HepG2 (cell line): ENCODE measurements around the gene NACC2. TPM values are rescaled to one million over a fixed set of nuclear protein-coding genes. Genes with fewer than 3 reads are reported as not detected.

ENCODE experiments used
- BCL3 ChIP-seq: sonication (generic); formaldehyde crosslinking; IDR thresholded peaks from 2 replicates; pipeline ENCODE4 v1.5.1; 2020; ENCODE audit warnings: mild to moderate bottlenecking, missing genetic modification reagents, moderate library complexity
- CBX2 ChIP-seq, 2 experiments: fragments of 200-600 bp in 1 of 2; sonication (generic); formaldehyde crosslinking in 1 of 2; IDR thresholded peaks; 2 replicates each; pipeline versions ENCODE4 v1.7.0 to v1.8.1; 2018 to 2022; ENCODE audit warnings: low read depth in 2 of 2, low read length in 1 of 2, mild to moderate bottlenecking in 1 of 2, missing genetic modification reagents in 1 of 2
- CEBPG ChIP-seq: IDR thresholded peaks from 2 replicates; pipeline ENCODE4 v1.6.1; 2016
- EED ChIP-seq: sonication (generic); formaldehyde crosslinking; IDR thresholded peaks from 2 replicates; pipeline ENCODE4 v1.5.0; 2020; ENCODE audit warnings: mild to moderate bottlenecking, missing genetic modification reagents
- ERF ChIP-seq: IDR thresholded peaks from 2 replicates; pipeline ENCODE4 v1.6.1; 2018; ENCODE audit warnings: missing biosample characterization, missing genetic modification reagents
- ETV6 ChIP-seq: sonication (generic); formaldehyde crosslinking; conservative IDR thresholded peaks from 2 replicates; pipeline ENCODE4 v1.4.0; 2020; ENCODE audit warnings: missing genetic modification reagents
- GZF1 ChIP-seq: sonication (generic); formaldehyde crosslinking; IDR thresholded peaks from 2 replicates; pipeline ENCODE4 v1.5.1; 2020; ENCODE audit warnings: mild to moderate bottlenecking, missing genetic modification reagents
- HNF4A ChIP-seq: sonication (generic); formaldehyde crosslinking; IDR thresholded peaks from 2 replicates; pipeline ENCODE4 v1.4.0; 2020; ENCODE audit warnings: missing genetic modification reagents
- HOXD1 ChIP-seq: sonication (generic); formaldehyde crosslinking; IDR thresholded peaks from 2 replicates; pipeline ENCODE4 v1.5.0; 2020; ENCODE audit warnings: missing genetic modification reagents
- MEIS2 ChIP-seq: sonication (generic); formaldehyde crosslinking; IDR thresholded peaks from 2 replicates; pipeline ENCODE4 v1.9.0; 2021; ENCODE audit warnings: mild to moderate bottlenecking, missing genetic modification reagents
- MTF1 ChIP-seq: sonication (generic); formaldehyde crosslinking; IDR thresholded peaks from 2 replicates; pipeline ENCODE4 v1.5.0; 2020; ENCODE audit warnings: missing genetic modification reagents
- NFKB2 ChIP-seq: sonication (generic); formaldehyde crosslinking; IDR thresholded peaks from 2 replicates; pipeline ENCODE4 v1.4.0; 2020; ENCODE audit warnings: missing genetic modification reagents, borderline replicate concordance
- NFRKB ChIP-seq: fragments of 450-650 bp; IDR thresholded peaks from 2 replicates; pipeline ENCODE4 v1.6.1; 2017
- NR2F1 ChIP-seq, 2 experiments: fragments of 450-650 bp in 1 of 2; formaldehyde crosslinking in 1 of 2; IDR thresholded peaks; 2 replicates each; pipeline versions ENCODE4 v1.5.0 to v1.6.1; 2016 to 2020; ENCODE audit warnings: mild to moderate bottlenecking in 1 of 2, missing compliant biosample characterization in 1 of 2, missing genetic modification reagents in 1 of 2, moderate library complexity in 1 of 2
- PHF21A ChIP-seq: sonication (generic); formaldehyde crosslinking; IDR thresholded peaks from 2 replicates; pipeline ENCODE4 v1.5.0; 2020; ENCODE audit warnings: mild to moderate bottlenecking, missing genetic modification reagents
- SP140L ChIP-seq: sonication (generic); formaldehyde crosslinking; IDR thresholded peaks from 2 replicates; pipeline ENCODE4 v1.4.0; 2020; ENCODE audit warnings: missing genetic modification reagents, borderline replicate concordance
- TBL1XR1 ChIP-seq: fragments of 150-350 bp; IDR thresholded peaks from 2 replicates; pipeline ENCODE4 v1.6.1; 2014; ENCODE audit warnings: borderline replicate concordance, low read length; ENCODE audit not compliant: partially characterized antibody
- ZFP90 ChIP-seq: sonication (generic); formaldehyde crosslinking; IDR thresholded peaks from 2 replicates; pipeline ENCODE4 v1.8.0; 2022; ENCODE audit warnings: missing genetic modification reagents, mild to moderate bottlenecking, inconsistent platforms, borderline replicate concordance
- ZNF263 ChIP-seq: sonication (generic); formaldehyde crosslinking; IDR thresholded peaks from 2 replicates; pipeline ENCODE4 v1.4.0; 2020; ENCODE audit warnings: missing genetic modification reagents
- ZNF354B ChIP-seq: sonication (generic); formaldehyde crosslinking; IDR thresholded peaks from 2 replicates; pipeline ENCODE4 v1.8.0; 2022; ENCODE audit warnings: mild to moderate bottlenecking, missing genetic modification reagents
- ZNF557 ChIP-seq: sonication (generic); formaldehyde crosslinking; IDR thresholded peaks from 2 replicates; pipeline ENCODE4 v1.4.0; 2020; ENCODE audit warnings: missing genetic modification reagents
- ZNF784 ChIP-seq: sonication (generic); formaldehyde crosslinking; IDR thresholded peaks from 2 replicates; pipeline ENCODE4 v1.5.1; 2020; ENCODE audit warnings: missing genetic modification reagents, mild to moderate bottlenecking, borderline replicate concordance
- polyA plus RNA-seq, 8 experiments: library from polyadenylated mRNA; depleted of rRNA in 3 of 8; stranded (reverse) in 7 of 8; unstranded in 1 of 8; fragments of >200 nt; fragmentation: Illumina TruSeq in 4 of 8; extraction: Trizol in 4 of 8; gene quantifications; 2 replicates each; pipeline versions ENCODE4 v1.2.1 to v1.2.3, GENCODE V29; 2011 to 2016; ENCODE audit warnings: low read depth in 4 of 8, missing spikeins in 1 of 8, mixed read lengths in 1 of 8; ENCODE audit not compliant: insufficient read depth in 1 of 8
- total RNA-seq, 5 experiments: library from RNA; depleted of rRNA; stranded (reverse); fragments of >200 nt; fragmentation: Illumina TruSeq; extraction: Trizol; gene quantifications; 2 replicates each; pipeline ENCODE4 v1.2.3, GENCODE V29; 2016; ENCODE audit warnings: low read depth in 1 of 5
- TF ChIP-seq, protein P1 (sequence below): sonication (generic); formaldehyde crosslinking; IDR thresholded peaks from 2 replicates; pipeline ENCODE4 v1.8.1; 2022; ENCODE audit warnings: mild to moderate bottlenecking, missing genetic modification reagents
- TF ChIP-seq, protein P2 (sequence below): sonication (generic); formaldehyde crosslinking; IDR thresholded peaks from 2 replicates; pipeline ENCODE4 v1.5.0; 2020; ENCODE audit warnings: mild to moderate bottlenecking, low read depth, missing genetic modification reagents, borderline replicate concordance
- TF ChIP-seq, protein P3 (sequence below): sonication (generic); formaldehyde crosslinking; IDR thresholded peaks from 2 replicates; pipeline ENCODE4 v1.9.0; 2021; ENCODE audit warnings: missing genetic modification reagents, borderline replicate concordance

Gene NACC2
- total and polyA plus RNA-seq, 2 of the 13 experiments (the other 11 are each of a cell fraction or from before 2014, with no cell fraction given), result 5.9 to 12.3 TPM

DNA sequence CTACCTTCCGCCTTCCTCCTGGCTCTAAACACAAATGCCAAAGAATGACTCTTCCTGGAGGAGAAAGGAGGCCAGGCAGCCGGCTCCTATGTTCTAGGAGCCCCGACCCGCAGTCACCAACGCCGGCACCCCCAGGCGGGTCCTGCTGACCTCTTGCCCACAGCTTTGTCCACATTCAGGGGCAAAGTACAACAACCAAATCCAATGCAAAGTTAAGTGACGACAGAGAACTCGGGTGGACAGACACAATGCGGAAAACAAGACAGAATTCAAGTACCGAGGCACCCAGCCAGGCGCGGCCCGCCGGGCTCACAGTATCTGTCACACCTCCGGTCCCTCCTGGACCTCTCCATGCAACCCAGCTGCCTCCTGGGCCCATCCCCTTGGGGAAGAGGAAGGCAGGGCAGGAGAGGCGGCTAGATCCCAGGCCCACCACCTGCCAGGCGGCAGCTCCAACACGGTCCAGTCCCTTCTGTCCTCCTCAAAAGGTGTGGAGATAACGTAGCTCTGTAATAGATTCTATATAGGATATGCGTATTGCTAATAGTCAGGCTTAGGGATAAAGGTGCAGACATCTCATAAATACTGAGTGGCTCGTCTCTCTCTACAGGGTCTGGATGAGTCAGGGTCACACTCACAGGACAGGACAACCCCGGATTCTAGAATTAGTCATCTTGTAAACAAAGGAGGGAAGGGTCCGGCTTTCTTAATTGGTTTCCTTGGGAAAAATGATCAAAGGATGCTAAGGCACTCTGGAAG lies 87.0 kb downstream of the NACC2 start (continued):
- no peak for TF ChIP-seq BCL3
- TF ChIP-seq MEIS2 (CRISPR knock-in tag), result no peak
- no peak for TF ChIP-seq NFRKB
- peak; percentile 14 for TF ChIP-seq TBL1XR1
- TF ChIP-seq, protein P1, sequence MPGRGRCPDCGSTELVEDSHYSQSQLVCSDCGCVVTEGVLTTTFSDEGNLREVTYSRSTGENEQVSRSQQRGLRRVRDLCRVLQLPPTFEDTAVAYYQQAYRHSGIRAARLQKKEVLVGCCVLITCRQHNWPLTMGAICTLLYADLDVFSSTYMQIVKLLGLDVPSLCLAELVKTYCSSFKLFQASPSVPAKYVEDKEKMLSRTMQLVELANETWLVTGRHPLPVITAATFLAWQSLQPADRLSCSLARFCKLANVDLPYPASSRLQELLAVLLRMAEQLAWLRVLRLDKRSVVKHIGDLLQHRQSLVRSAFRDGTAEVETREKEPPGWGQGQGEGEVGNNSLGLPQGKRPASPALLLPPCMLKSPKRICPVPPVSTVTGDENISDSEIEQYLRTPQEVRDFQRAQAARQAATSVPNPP (CRISPR knock-in tag), result no peak
- TF ChIP-seq PHF21A (CRISPR knock-in tag), result peak; percentile 38
- no peak for TF ChIP-seq ETV6 (CRISPR knock-in tag)
- no peak for TF ChIP-seq ZNF557
- no peak for TF ChIP-seq ZFP90
- TF ChIP-seq ZNF784 (CRISPR knock-in tag), result no peak
- TF ChIP-seq CEBPG (CRISPR knock-in tag), result no peak
- TF ChIP-seq ERF (CRISPR knock-in tag), result peak; percentile 49
- no peak for TF ChIP-seq ZNF354B (CRISPR knock-in tag)
- no peak for TF ChIP-seq SP140L (CRISPR knock-in tag)
- no peak for TF ChIP-seq CBX2 (IDR thresholded peaks at IDR 0.05; ENCODE audit: low read depth, low read length)
- TF ChIP-seq CBX2 (CRISPR knock-in tag; IDR thresholded peaks at IDR 0.05; ENCODE audit: low read depth), result no peak
- TF ChIP-seq EED (CRISPR knock-in tag), result no peak
- TF ChIP-seq, protein P2, sequence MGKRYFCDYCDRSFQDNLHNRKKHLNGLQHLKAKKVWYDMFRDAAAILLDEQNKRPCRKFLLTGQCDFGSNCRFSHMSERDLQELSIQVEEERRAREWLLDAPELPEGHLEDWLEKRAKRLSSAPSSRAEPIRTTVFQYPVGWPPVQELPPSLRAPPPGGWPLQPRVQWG (CRISPR knock-in tag), result no peak
- TF ChIP-seq ZNF263 (CRISPR knock-in tag), result no peak
- TF ChIP-seq NR2F1 (CRISPR knock-in tag; IDR thresholded peaks at IDR 0.05), result peak; percentile 58; a peak in 3 of 4 replicates
- no peak for TF ChIP-seq MTF1 (CRISPR knock-in tag)
- TF ChIP-seq, protein P3, sequence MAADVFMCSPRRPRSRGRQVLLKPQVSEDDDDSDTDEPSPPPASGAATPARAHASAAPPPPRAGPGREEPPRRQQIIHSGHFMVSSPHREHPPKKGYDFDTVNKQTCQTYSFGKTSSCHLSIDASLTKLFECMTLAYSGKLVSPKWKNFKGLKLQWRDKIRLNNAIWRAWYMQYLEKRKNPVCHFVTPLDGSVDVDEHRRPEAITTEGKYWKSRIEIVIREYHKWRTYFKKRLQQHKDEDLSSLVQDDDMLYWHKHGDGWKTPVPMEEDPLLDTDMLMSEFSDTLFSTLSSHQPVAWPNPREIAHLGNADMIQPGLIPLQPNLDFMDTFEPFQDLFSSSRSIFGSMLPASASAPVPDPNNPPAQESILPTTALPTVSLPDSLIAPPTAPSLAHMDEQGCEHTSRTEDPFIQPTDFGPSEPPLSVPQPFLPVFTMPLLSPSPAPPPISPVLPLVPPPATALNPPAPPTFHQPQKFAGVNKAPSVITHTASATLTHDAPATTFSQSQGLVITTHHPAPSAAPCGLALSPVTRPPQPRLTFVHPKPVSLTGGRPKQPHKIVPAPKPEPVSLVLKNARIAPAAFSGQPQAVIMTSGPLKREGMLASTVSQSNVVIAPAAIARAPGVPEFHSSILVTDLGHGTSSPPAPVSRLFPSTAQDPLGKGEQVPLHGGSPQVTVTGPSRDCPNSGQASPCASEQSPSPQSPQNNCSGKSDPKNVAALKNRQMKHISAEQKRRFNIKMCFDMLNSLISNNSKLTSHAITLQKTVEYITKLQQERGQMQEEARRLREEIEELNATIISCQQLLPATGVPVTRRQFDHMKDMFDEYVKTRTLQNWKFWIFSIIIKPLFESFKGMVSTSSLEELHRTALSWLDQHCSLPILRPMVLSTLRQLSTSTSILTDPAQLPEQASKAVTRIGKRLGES (CRISPR knock-in tag), result no peak
- 0 out of 2 replicates have a peak, but pooled peaks have one; percentile 16 for TF ChIP-seq NFKB2 (CRISPR knock-in tag)
- TF ChIP-seq GZF1 (CRISPR knock-in tag), result no peak
- no peak for TF ChIP-seq HOXD1 (CRISPR knock-in tag)
- peak; percentile 91 for TF ChIP-seq HNF4A (CRISPR knock-in tag)
